Activated naive CD4-positive, alpha-beta T cell (primary cell): ENCODE results near the gene CDKN2AIP.
A peak's percentile ranks its signal among the peaks of the same experiment; 100 is the strongest.

ENCODE experiments used
- DNase-seq, 4 experiments: peaks; one replicate each; lab custom pipeline; 2025; lab: John Stamatoyannopoulos, UW

The CDKN2AIP gene, protein sequence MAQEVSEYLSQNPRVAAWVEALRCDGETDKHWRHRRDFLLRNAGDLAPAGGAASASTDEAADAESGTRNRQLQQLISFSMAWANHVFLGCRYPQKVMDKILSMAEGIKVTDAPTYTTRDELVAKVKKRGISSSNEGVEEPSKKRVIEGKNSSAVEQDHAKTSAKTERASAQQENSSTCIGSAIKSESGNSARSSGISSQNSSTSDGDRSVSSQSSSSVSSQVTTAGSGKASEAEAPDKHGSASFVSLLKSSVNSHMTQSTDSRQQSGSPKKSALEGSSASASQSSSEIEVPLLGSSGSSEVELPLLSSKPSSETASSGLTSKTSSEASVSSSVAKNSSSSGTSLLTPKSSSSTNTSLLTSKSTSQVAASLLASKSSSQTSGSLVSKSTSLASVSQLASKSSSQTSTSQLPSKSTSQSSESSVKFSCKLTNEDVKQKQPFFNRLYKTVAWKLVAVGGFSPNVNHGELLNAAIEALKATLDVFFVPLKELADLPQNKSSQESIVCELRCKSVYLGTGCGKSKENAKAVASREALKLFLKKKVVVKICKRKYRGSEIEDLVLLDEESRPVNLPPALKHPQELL

DNA sequence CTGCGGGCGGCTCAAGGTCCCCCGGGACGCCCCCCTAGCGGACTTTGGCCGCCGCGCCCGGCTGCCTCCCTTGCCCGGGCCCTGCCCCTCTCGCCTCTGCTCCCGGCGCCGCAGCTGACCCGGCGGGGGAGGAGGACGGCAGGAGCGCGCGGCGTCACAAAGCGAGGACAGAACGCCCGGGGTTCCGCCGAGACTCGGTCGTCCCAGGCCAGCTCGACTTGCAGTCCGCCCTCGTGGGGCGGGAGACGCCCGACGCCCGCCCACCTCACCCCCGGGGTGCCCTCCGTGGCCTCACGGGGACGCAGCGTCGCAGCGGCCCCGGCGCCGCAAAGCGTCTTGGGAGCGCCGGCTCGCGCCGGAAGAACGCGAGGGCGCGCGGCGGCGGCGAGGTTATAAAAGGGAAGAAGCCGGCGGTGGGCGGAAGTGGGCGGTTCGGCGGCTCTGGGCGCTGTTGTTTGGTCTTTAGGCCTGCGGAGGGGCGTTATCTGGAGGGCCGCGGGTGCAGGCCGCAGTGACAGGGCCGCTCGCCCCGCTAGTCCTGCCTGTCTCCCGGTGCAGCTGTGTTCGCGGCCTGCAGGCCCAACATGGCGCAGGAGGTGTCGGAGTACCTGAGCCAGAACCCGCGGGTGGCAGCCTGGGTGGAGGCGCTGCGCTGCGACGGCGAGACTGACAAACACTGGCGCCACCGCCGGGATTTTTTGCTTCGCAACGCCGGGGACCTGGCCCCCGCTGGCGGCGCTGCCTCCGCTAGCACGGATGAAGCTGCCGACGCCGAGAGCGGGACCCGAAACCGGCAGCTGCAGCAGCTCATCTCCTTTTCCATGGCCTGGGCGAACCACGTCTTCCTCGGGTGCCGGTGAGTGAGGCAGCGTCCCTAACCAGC lies at the start of gene CDKN2AIP:
Gene CDKN2AIP (plus strand): TSS at position 423 of the 883 bp plus-strand sequence. CDS start 162 bp downstream, at position 585.
- DNase-seq = peak; percentile 83 to 93 (median 86)

DNA sequence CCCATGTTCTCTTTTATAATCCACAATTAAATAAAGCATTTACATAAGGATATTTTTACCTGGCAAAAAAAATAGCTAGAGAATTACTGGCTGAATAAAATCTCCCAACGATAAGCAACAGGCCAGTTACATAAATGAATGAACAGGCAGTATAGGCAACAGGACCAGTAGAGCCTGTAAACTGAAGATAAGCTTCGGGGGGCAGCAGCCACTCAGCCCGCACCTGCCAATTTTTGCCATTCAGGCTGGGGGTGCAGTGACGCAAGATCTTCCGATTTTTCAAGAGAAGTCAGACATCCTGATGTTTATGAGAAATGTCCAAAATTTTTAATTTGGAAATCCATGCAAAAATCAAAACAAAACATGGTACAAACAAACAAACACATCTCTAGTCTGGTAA lies 49.0 kb upstream of the CDKN2AIP start:
- no peak for DNase-seq

DNA sequence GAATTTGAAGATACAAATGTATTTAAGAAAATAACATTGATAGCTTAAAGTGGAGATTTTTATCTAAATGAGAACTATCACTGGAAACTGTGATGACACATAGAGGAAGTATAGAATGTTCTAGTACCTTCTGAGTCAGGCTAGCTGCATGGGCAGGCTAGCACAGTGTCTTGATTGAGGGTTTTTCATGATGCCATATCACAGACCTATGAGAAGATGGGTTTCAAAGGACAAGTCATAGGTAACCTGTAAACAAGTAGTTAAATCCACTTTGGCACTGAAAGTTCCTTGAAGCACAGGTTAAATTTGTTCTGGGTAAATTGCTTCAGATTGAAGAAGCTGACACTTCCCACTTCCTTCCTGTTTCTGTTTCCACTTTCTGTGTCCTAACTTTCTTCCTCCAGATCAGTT lies 48.2 kb upstream of the CDKN2AIP start:
- DNase-seq = no peak

DNA sequence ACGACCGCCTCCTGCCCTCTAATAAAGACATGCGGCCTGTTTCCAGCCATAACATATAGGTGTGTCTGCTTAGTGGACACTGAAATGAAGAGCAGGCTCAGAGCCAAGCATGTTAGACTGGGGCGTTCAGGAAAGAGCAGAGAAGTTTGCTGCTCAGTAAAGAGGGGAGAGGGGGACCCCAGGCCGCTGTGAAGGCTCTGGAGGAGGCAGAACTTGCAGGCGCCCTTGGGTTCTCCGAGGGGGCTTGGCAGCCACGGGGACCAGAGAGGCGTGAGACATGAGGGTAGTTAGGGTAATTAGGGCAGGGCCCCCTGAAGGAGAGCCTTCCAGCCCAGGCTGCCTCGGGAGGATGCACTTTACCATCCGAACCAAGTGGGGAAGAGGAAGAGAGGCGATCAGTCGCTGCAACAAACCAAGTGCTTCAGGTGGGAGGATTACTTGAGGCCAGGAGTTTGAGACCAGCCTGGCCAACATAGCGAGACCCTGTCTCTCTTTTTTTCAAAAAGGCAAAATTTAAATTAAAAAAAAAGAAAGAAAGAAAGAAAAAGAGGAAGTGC lies 46.6 kb upstream of the CDKN2AIP start:
- DNase-seq = no peak

DNA sequence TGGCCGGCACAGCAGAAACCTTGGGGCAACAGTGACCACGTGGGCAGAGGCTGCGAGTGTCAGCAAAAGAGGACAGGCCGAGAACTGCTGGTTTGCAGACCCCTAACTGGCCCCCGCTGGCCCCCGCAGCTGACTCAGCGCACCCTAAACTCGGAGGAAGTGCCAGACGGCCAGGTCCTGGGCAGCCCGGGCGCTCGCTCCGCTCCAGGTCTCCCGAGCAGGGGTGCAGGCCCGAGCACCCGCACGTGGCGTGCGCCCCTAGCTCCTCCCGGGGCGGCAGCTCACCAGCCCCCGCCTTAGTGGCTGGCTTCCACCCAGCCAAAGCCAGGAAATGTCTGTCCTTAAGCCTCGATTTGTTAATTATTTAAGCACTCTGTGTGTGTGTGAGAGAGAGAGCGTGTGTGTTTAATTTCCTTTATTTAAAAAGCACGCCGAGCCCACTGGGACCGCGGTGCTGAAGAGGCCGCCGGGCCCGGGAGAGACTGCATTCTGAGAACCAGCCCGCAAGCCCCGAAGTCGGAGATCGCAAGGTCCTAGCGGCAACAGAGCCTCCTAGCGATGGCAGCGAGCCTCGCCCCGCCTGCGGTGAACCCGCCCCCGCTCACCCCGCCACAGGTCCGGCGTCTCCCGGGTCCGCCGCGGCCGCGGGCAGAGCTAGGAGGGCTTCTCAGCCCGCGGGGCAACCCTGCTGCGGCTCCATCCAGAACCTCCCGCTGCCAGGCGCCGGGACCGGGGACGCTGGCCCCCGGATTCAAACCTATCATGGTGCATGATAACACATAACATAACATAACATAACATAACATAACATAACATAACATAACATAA lies 45.9 kb upstream of the CDKN2AIP start:
- peak; percentile 20 to 55 (median 33) for DNase-seq

DNA sequence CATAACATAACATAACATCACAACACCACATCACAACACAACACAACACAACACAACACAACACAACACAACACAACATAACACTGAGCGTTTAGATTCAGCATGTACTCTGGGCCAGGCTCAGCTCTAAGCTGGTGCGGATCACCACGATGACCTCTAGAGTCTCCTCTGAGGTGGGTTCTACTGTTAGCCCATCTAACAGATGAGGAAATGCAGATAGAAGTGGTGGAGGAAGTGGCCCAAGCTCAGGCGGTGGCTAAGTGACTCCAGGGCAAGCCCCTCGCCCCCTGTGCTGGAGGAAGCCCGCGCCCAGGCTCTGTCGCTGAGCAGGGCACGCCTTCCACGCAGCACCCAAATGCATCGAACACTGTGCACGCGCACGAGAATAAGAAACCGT lies 45.3 kb upstream of the CDKN2AIP start:
- no peak for DNase-seq

DNA sequence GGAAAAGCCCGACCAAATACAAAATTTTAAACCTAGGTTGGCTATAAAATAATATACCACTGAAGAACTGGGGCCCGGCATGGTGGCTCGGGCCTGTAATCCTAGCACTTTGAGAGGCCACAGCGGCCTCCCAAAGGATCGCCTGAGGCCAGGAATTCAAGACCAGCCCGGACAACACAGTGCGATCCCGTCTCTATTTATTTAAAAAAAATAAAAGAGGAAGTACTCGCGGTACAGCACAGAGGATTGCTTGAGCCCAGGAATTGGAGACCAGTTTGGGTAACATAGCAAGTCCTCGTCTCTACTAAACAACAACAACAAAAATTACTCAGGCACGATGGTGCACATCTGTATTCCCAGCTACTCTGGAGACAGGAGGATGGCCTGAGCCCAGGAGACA lies 44.8 kb upstream of the CDKN2AIP start:
- DNase-seq = no peak

DNA sequence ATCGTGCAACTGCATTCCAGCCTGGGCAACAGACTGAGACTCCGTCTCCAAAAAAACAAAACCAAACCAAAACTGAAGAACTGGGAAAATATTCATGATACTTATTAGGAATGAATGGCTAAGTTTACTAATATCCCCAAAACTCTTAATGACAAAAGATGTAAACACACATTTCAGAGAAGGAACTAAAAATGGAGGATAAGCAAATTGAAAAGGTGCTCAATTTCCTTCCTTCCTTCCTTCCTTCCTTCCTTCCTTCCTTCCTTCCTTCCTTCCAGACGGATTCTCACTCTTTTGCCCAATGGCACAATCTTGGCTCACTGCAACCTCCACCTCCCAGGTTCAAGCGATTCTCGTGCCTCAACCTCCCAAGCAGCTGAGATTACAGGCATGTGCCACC lies 44.4 kb upstream of the CDKN2AIP start:
- no peak for DNase-seq

DNA sequence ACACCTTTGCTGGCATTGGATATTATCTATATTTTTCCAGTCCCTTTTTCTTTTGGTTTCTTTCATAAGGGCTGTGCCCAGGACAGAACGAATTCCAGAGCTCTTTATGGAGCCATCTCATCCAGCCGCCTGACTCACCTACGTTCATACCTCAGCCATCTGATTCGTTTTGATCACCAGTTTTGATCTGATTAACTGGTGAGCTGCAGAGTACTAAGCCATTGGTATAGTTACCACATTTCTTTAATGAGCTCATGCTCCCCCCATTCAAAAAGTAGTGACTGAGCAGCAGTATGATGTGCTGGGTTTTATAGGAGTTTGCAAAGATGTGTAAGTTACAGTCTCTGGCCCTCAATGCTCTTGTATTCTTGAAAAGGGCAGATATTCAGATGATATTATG lies 43.0 kb upstream of the CDKN2AIP start:
- DNase-seq = no peak

DNA sequence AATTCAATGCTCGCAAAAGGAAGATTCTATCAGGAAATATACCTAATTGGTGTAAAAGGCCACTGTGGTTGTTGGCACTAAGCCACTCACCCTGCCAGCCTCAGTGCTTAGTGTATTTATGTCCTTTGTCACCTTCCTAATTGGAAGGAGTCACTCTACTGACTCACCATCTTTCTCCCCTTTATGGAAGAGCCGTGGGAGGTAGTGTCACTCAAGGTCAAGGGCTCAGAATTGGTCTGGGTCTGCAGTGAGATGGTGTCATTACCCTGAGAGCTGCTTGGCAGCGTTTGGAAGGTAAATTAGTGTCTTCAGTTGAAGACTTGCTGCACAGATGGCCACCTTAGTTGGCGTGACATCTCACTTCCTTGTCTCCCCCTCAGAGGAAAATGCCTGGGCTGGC lies 41.7 kb upstream of the CDKN2AIP start:
- DNase-seq = no peak

DNA sequence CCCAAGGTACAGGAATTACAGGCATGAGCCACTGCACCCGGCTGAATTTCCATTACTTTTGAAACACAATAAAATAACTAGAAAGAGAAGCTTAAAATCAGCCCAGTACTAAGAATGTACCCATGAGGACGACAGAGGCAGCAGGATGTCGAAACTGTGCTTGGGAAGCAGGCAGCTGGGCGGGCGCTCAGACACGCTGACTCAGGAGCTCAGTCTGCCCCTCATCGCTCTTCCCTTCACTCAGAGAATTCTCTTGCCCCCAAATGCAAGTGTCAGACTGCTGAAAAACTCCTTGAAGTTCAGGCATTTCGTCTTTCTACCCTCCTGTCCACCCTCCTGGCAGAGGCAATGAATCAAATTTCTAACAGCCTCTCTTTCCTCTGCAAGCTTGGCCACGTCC lies 41.0 kb upstream of the CDKN2AIP start:
- DNase-seq = no peak

DNA sequence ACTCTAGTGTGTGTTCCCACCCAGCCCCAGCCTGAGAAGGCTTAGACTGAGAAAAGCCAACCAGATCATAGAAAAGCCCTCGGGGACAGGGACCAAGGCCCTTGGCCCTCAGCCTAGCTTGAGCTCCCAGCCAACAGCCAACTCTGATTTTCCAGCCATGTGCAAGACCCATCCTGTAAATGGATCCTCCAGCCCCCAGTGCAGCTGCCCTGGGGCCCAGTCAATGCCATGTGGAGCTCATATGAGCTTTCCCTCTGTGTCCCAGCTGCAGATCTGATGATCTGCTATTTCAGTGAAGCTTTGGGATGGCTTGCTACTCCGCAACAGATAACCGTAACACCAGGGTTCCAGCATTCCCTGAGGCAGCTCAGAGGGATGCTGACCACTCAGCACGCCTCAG lies 40.5 kb upstream of the CDKN2AIP start:
- no peak for DNase-seq

DNA sequence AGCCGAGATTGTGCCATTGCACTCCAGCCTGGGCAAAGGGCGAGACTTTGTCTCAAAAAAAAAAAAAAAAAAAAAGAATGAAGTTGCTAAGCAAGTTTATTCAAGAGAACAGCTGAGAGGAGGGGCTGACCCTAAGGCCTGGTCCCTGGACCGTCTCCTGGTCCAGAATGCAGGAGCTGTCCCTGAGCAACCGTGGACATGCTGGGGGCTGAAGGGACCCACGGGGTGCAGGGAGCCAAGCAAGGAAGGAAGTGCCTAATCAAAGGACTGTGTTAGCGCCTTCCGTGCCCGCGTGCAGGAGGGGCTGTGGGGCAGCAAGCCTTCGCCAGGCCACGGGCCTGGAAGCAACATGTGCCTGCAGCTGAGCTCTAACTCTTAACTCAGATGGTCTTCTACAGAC lies 39.1 kb upstream of the CDKN2AIP start:
- no peak for DNase-seq

DNA sequence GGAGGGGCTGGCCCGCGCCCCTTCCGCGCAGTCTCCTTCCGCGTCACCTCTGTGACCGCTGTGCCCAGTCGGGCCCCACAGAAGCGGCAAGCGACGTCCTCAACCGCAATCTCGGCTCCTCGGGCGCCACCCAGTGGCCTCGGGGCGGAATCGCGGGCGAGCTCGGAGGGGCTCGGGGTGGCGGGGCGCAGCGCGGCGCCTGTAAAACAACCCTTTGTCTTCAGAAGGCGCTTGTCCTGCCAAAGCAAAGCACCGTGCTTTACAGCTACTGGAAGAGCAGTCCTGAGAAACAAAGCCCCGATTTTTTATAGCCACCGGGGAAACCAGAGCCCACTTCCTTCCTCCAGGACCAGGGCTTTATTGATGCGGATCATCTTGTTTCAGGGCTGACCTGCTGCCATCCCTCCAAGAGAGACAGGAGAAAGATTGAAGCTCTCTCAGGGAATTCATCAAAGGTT lies 37.3 kb upstream of the CDKN2AIP start:
- peak; percentile 82 to 92 (median 91) for DNase-seq

DNA sequence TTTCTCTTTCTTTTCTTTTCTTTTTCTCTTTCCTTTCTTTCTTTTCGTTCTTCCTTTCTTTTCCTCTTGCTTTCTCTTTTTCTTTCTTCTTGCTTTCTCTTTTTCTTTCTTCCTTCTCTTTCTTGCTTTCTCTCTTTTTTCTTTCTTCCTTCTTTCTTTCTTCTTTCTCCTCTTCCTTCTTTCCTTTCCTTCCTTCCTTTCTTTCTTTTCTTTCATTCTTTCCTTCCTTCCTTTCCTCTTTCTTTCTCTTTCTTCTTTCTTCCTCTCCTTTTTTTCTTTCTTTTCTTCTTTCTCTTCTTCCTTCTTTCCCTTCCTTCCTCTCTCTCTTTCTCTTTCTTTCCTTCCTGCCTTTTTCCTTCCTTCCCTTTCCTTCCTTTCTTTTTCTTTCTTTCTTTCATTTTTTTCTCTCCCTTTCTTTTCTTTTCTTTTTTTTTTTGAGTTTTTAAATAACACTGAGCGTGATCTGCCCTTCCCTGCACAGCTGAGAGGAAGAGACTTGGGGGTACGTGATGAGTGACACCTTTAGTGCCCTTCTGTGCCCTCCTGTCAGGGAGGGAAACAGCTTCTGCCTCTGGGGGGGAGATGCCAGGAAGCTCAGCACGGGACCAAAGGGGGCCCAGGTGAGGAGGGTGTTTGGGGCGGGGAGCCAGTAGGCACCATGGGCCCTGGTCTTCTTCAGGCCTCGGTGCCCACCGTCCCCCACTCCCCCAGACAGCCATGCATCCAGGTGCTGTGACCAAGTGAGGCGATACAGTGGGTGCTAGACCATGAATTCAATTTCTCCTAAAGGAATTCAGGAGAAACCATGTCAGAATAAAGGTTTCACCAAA lies 36.6 kb upstream of the CDKN2AIP start:
- no peak for DNase-seq

DNA sequence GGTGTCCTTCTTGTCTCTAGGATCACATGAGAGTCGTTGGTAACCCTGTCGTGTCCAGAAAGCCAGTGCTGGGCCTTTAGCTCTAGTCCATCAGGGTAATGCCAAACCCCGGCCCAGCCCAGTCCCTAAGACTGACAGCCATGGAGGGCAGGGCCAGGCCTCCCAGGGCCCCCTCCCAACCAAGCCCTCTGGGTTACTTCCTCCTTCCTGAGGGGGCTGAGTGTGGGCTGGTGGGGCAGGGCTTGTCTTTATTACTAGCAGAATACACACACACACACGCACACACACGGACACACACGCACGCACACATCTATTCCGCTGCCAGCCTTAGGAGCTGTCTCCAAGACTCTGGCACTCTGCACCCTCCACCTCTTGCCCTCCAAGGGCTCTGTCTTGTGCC lies 35.6 kb upstream of the CDKN2AIP start:
- DNase-seq = no peak

DNA sequence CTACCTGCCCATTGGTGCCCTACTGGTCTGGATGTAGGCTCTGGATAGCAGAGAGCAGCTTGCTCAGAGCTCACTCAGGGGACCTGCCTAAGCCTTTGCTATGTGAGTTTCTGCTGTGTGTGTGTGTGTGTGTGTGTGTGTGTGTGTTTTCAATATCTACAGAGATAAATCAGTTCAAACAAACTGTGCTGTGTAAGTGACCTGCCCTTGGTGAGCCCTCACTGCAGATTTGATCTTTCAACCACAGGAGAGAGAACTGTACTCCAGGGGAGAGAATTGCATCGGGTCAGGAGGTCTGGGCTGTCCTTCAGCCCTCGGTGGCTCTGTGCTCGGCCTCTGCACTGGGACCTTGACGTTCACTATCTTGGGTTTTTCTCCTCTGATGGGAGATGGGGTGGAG lies 35.0 kb upstream of the CDKN2AIP start:
- no peak for DNase-seq

DNA sequence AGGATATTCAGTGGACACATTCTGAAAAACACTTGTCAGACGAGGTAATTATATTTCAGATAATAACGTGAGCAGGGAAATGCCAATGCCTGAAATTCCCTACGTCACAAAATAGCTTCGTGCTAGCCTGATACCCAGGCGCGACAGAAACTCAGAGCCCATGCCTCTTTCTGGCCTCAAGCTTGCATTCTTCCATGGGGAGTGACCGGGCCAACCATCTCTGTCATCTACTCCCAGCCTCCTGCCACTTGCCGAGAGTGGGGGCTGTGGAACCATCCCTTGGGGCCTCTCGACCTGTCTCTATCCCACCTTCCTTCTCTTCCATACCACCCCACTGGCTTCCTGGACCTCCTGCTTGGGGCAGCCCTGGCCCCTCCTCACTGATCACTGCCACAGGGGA lies 34.5 kb upstream of the CDKN2AIP start:
- DNase-seq = no peak

DNA sequence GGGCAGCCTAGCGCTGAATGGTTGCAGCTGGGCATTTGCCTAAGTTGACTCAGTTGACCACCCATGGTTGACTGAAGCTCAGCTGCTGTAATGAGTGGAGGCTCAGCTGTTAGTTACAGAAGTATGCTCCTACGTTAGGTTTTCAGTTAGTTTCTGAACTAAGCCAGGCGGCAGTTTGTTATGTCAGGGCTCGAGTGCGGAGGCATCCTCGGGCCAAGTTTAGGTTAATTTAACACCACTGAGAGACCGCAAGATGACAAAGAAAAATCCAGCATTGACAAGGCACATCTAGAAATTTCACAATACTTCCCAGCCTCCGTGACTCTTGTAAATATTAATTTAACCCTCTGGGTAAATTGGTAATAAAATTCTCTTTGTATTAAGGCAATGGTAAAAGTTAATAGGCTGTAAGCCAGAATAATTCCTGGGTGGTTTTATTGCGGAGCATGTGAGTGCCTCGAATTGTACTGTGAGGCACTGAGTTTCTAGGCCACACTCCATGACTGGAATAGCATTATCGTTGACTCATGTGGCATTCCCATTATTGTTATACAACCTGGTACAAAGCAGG lies 33.1 kb upstream of the CDKN2AIP start:
- DNase-seq = no peak

DNA sequence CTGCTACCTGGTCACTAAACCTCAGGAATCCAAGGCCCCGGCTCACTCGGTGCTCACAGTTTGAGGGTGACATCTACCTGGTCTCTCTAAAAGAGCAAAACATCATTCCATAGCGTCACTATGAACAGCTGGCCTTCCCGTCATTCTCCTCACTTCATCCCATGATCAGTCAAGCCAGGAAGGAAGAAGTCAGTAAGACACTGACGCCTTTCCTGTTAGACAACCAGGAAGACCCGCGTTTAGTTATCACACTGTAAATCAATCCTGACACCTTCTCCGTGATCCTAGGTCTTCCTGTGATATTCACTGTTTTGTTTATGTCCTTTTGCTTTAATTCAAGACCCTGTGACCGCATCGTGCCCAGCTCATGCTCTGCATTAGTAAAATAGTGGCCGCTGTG lies 31.6 kb upstream of the CDKN2AIP start:
- no peak for DNase-seq
